Activated effector memory CD4-positive, alpha-beta T cell treated with anti-CD3 and anti-CD28 coated beads, Interleukin-2, amount 50 U/mL, for 16 hours (primary cell): ENCODE measurements around the gene SZT2.
A peak's percentile ranks its signal among the peaks of the same experiment; 100 is the strongest.

ENCODE experiments used
- DNase-seq: peaks from one replicate; pipeline ENCODE4 v3.0.0-alpha.2; 2020

The SZT2 gene

DNA sequence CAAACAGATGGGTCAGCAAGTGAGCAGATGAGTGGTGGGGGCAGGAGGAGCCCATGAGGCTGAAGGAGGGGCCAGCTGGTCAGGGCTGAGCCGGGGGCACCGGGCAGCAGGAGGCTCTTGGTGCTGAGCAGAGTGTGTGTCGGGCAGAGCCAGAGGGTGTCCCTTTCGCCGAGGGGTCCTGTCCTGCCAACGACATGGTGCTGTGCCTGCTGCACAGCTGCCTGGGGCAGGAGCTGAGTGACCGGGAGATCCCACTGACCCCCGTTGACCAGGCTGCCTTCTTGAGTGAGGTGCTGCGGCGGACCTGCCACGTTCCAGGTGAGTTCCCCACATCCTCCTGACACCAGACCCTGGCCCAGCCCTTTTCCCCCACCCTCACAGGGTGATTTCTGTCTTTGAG is 36.5 kb downstream of the SZT2 start:
- DNase-seq = no peak

- no peak for DNase-seq
Observed at GRCh38 chr1:43427524-43427923, 37.8 kb downstream of the SZT2 start.

DNA sequence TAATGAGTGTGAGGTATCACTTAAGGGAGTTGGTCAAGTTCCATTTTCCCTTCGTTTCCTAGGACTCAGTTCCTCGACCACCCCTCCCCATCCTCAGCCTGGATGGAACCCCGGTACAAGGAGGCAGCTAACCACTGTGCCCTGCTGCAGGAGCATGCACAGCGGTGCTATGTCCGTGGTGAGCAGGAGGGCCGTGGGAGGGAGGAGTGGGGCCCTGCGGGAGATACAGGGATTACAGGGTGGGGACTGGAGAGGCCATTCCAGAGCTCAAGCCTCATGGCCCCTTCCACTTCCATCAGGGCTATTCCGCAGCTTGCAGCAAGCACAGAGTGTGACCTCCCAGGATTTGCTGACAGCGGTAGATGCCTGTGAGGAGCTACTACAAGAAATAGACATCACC is 38.2 kb downstream of the SZT2 start:
- DNase-seq = no peak

DNA sequence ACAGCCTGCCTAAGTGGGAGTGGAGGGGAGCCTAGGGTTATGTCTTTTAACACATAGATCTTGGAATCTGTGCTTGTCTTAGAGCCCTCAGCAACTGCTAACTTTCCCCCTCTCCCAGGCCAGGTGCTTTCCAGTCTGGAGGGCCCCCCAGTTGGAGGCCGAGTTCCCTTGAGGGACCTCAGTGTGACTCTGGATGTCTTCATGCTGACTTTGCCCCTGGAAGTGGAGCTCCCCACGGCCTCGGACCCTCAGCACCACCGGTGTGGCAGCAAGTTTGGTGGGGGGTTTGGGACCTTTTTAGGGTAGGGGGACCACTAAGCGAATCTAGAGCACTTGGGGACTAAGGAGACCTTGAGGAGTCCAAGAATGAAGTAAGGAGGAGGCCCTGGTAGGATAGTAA is 41.1 kb downstream of the SZT2 start:
- no peak for DNase-seq

DNA sequence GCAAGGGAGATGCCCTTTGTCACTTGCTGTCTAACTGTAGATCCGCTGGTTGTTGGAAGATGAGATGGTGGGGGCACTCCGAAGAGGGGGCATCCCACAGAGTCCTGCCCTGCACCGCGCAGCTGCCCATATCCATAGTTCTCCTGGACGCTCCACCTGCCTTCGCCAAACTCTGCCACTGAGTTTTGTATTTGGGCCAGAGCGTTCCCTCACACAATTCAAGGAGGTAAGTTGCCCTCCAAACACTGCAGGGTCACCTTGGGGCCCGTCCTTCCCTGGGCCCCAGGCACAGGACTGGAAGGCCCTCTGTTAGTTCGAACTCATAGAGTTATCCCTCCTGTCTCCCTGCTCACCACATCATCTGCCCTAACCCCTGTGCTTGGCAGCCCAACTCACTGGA is 42.0 kb downstream of the SZT2 start:
- DNase-seq = no peak

GRCh38 chr1:43432171-43432860 is 42.6 kb downstream of the SZT2 start:
- DNase-seq = no peak

DNA sequence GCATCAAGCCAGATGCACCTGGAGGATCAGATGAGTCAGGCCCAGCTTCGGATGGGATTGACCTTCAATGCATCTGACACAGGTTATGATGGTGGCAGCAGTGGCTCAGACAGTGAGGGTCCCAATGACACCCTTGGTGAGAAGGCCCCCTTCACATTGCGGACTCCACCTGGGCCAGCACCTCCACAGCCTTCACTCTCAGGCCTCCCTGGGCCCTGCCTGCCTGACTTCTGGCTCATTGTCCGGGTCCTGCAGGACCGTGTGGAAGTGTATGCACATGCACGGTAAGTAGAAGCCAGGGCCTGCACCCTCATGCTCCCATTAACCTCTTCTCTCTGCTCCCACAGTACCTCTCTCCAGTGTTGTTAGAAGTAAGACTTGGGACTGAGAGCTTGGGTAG is 43.2 kb downstream of the SZT2 start:
- DNase-seq = peak; percentile 58

DNA sequence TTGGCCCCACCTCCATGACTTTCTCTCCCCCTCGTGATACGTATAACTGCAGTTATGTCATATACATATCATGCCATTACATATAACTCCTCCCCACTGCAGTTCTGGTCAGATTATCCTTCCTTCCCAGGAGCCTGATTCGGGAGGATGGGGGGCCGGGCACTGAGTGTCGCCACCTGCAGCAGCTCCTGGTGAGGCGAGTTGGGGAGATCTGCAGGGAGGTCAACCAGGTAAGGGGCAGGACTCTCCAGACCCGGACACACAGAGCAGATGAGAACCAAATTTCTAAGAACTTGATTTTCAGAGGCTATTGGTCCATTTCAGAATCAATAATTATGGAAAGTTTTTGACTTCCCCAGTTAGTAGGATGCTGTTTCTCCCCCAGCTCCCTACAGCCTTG is 44.6 kb downstream of the SZT2 start:
- DNase-seq = peak; percentile 57

GRCh38 chr1:43435146-43436145 is 45.7 kb downstream of the SZT2 start:
- peak; percentile 42 for DNase-seq

DNA sequence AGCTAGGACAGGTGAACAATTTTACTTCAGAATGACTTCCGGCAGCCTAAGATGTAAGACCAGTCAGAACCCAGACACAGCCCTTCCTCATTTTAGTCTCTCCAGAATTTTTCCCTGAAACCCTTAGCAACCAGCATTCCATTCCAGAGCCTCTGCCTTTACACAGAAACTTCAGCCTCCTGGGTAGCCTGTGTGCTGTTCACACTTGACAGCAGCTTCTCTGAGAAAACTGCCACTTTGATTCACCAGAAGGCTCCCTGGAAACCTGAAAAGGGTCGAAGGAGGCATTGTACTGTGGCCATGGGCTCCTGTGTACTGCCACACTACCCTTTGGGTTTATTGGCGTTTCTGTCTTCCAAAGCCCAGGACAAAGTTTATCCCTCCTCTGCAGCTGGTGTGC is 46.7 kb downstream of the SZT2 start:
- DNase-seq = peak; percentile 9

DNA sequence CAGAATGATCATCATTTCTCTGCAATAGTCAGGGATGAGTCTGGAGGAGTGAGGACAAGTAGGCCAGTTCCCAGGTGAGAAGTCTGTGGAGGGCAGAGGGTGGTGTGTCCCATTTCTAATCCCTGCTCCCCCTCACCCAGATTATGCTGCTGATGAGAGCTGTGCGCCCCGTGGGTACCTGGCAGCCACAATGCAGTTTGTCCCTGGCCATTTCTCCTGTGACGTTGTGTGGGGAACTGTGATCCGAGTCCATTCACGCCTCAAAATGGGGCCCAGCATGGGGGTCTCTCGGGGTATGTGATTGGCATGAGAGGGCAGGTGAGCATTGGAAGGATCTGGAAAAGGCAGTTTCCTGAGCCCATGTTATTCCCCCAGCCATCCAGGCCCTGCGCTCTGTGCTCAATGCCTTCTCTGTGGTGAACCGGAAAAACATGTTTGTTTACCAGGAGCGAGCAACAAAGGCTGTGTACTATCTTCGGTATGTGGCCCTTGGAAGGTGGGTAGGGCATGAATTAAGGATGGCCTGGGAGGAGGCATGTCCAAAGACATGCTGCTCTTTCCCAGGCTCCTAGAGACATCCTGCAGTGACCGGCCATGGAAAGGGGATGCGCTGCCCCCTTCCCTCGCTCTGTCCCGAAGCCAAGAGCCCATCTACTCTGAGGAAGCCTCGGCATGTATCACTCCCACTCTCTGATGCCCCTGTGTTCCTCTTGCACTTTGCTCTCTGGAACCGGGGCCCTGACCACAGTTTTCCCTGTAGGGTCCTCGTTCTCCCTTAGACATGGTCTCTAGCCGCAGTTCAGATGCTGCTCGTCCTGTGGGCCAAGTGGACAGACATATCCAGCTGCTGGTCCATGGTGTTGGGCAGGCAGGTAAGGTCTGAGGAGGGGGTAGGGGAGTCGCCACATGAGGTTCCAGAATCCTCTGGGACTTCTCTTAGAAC is 47.6 kb downstream of the SZT2 start:
- DNase-seq = peak; percentile 50

- DNase-seq = peak; percentile 16
Observed at GRCh38 chr1:43438006-43438405, 48.3 kb downstream of the SZT2 start.

GRCh38 chr1:43438576-43438952 is 48.9 kb downstream of the SZT2 start:
- DNase-seq = peak; percentile 46

DNA sequence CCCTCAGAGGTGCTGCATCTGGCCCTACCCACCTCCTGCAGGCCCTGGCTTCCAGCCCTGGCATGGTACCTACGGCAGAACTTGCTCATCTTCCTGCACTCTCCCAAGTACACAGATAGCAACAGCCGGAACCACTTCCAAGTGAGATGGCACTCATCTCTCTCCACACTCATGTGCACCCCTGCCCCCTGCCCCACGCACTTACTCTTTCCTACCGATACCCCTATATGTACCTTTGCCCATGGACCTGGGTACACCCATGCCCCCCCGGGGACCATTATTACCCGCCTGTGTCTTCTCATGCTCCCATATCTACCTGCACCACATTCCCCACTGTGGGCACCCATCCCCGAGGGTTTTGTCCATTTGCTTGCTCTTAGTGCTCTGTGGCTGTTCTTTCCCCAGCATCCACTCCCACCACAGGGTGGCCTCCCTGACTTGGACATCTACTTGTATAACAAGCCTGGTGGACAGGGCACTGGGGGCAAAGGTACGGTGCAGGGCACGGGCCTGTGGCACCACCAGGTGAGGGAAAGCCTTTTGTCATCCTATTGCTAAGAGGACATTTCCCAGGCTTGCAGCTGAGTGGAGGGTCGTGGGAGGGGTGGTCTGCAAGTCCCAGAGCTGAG is 49.4 kb downstream of the SZT2 start:
- peak; percentile 57 for DNase-seq

GRCh38 chr1:43439781-43440180 is 50.1 kb downstream of the SZT2 start:
- peak; percentile 42 for DNase-seq

GRCh38 chr1:43440358-43440757 is 50.7 kb downstream of the SZT2 start:
- no peak for DNase-seq

- no peak for DNase-seq
Observed at GRCh38 chr1:43441166-43441893, 51.6 kb downstream of the SZT2 start.

DNA sequence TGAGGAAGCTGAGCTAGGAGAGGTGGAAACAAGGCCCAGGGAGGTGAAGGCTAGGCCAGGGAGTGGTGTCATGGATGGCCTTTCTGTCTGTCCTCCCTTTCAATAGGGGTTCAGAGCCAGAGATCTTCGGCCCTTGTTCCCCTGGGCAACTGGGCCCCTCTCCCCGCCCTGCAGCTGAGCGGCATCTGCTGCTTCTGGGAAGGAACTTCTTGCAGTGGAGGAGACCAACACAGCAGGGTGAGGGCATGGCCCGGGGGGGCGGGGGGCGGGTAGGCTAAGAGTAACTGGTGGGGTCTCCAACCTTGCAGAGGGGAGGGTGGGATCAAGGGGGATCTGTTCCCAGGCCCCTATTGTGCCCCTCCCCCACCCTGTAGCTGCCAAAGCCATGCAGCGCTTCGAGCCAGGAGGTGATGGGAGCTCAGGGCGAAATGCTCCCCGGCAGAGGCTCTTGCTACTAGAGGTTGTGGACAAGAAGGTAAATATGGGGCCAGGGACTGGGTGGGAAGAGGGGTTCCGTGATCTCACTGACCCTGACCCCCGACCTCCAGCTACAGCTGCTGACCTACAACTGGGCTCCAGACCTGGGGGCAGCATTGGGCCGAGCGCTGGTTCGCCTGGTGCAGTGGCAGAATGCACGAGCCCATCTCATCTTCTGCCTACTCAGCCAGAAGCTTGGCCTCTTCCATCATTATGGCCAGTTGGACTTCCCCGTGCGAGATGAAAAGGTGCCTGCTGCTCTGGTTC is 52.4 kb downstream of the SZT2 start:
- peak; percentile 56 for DNase-seq

DNA sequence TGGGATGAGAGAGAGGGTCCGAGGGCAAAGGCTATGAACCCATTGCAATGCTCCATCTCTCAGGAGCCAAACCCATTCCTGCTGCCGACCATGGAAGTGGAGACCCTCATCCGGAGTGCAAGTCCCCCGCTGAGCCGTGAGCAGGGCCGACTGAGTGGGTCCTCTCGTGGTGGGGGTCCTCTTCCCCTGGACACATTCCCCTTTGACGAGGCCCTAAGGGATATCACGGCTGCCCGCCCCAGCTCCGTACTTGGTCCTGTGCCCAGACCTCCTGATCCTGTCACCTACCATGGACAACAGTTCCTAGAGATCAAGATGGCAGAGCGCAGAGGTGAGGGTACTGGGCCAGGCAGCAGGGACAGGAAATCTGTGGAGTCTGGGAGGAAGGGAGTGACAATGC is 53.1 kb downstream of the SZT2 start:
- peak; percentile 60 for DNase-seq

- peak; percentile 39 for DNase-seq
Observed at GRCh38 chr1:43443197-43443946, 53.7 kb downstream of the SZT2 start.
